Suppressor macrophage treated with lipopolysaccharide for 4 hours (primary cell): ENCODE data around the gene APC2.

ENCODE experiments used
- DNase-seq: peaks from one replicate; pipeline ENCODE4 v3.0.0-alpha.2; 2020

APC2 gene

DNA sequence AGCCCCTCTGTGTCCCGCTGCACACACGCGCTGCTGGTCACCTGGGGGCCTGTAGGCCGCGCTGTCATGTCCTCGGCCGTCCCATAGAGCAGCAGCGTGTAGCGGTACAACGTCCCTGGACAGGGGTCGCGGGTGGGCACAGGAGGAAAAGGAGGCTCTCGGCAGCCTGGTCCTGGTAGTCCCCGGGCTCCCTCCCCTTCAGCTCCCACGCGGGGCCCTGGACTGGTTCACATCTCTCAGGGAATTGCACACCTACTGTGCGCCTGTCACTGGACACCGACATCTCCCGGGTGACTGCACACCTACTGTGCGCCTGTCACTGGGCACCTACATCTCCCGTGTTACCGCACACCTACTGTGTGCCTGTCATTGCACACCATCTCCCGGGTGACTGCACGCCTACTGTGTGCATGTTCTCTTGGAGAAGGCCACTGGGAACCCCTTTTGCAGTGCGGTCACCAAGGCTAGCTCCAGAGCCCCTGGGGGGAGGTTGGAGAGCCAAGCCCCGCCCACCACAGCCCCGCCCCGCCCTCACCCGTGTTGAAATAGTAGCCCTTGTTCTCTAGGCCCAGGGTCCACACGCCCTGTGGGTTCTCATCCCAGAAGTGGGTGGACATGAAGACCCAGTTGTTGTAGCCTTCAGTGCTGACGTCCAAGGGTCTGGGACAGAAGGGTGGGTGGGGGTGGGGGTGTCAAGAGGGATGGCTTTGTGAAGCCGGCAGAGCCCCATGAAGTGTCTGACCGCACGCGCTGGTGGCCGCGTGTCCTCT is 32.6 kb downstream of the APC2 start:
- DNase-seq = no peak

DNA sequence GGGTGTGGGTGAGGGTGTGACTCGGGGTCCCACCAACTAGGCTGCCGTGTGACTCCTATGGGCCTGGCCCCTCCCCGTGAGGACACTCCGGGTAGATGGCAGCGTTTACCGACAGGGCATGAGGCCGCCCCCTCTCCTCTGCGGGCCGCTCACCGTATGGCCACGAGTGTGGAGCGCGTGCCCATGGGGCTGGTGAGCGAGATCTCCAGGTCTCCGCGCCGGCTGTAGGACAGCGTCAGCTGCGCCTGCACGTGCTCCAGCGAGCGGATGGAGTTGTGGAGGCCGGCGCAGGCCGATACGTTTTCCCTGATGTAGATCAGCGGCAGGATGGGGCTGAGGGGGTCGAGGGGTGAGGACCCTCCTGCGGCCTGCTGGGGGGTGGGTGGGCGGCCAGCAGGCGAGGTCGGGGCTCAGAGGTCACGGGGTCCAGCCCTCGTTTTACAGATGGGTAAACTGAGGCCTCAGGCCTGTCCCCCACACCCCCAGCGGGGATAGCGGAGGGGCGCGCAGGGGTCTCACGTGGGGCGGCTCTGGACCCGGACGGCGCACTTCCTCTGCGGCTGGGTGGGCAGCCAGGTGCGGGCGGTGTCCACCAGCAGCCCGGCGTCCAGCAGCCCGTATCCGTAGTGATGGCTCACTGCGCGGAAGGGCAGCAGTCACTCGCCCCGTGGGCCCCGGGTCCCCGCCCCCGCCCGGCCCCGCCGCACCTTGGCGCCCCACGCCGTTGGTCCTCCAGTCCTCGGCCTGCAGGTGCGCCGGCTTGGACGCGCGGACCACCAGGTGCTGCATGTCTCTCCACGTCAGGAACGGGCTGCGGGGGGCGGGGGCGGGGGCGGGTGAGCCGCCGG is 33.4 kb downstream of the APC2 start:
- no peak for DNase-seq

DNA sequence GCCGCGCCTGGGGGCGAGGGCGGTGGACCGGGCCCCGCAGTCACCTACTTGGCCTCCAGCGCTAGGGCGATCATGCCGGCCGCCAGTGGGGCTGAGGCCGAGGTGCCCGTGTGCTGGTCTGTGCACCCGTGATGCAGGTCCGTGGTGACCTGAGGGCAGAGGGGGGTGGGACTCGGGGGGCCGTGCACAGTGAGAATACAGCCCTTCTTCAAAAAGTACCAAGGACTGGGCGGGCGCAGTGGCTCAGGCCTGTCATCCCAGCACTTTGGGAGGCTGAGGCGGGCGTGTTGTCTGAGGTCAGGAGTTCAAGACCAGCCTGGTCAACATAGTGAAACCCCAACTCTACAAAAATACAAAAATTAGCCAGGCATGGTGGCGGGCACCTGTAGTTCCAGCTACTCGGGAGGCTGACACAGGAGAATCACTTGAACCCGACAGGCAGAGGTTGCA is 34.1 kb downstream of the APC2 start:
- DNase-seq = no peak

DNA sequence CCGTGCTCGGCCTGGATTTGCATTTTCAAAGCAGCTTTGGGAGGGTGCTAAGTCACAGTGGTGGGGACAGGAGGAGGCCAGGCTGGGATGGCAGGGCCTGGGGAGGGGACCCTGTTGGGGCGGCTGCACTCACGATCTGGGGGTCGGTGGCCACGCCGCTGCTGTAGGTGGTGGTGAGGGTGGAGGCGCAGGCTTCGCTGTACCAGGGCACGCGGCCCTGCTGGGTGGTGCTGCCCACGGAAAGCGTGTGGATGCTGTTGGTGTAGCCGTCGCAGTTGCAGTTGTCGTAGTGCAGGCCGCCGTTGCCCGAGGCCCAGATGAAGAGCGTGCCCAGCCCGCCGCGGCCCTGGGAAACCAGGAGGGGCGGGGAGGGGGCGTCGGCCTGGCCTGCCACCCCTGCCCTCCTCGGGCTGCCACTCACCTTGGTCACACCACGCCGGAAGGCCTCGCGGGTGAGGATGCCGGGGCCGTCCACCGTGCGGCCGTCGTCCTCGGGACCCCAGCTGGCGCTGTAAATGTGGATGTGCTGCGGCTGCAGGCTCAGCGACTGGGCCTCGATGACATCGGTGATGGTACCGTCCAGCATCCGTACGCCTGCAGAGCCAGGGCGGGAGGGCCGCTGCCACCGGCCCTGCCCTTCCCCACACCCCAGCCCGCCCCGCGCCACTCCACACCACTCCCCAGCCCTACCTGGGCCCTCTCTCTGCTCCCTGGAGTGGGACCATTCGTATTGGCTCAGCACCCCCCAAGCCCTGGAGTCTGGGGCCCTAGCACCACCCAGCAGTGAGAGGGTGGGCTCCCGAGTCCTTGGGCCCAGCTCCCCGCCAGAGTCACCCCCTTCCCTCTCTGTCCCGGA is 37.0 kb downstream of the APC2 start:
- no peak for DNase-seq

DNA sequence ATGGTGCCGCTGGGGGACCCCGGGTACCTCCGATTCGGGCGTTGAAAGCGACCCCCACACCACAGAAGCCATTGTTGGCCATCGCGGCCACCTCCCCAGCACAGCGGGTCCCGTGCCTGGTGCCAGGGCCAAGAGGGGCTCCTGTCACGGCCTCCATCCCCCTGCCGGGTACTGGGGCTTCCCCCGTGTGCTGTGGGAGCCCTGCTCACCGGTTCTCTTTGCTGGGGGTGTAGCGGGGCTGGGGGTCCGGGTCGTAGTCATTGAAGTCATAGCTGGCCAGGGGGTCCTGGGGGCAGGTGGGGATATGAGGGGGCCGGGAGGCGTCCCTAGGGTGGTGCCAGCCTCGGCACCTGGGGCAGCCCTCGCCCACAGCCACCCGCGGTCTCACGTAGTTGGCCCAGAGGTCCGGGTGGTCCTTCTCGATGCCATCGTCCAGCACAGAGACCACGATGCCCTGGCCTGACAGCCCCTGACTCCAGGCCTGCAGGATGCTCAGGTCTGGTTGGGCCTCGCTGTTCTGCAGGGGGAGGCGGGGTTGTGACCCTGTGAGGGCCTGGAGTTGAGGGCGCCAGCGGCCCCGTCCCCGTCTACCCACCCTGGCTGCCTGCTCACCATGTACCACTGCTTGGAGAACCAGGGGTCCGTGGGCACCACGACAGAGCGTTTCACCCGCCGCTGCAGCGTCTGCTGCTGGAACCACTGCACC is 37.8 kb downstream of the APC2 start:
- no peak for DNase-seq

DNA sequence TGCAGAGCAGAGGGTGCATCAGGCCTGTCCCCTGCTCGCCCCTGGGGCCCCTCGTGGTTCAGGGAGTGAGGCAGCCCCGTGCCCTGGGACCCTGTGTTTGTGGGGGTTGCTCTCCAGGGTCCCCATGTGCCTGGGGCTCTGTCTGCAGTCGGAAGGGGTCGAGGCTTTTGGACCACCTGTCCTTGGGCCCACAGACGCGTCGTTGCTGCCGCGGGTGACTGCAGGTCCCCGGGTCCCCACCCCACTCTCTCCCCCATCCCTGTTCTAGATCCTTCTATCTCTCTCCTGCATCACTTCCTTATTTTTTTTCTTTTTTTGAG is 38.3 kb downstream of the APC2 start:
- DNase-seq = no peak

DNA sequence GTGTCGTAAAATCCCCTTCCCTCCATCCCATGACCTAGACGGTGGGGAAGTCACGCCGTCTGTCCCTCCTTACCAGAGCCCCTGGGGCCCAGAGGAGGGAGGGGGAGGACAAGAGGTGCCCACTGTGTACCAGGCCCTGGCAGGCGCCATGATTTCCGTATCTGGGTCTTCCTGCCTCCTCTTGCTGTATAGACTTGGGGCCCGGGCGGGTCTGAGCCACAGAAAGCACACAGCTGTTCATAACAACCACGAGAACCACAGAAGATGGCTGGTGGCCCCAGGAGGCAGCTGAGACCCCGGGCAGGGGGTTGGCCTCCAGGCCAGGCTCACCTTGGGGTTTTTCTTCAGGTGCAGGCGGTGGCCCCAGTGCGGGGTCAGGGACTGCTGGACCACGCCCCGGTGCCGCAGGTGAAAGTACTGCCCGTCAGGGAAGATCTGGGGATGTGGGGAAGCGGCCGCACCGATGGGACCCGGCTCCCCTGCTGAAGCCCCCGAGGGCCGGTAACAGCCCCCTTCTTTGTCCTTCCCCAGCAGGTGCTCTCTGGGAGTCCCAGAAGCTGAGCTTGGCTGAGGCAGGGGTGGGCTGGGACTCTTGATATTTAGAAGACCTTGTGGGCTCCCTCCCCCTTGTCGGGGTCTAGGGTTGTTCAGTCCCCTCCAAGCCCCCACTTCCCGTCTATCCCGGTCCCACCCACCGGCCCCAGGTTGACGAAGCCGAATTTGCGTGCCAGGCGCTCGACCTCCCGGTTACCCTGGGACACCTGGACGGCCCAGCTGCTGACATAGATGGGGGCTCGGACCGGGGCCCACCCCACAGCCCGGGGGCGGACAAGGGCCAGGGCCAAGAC is 39.8 kb downstream of the APC2 start:
- no peak for DNase-seq

DNA sequence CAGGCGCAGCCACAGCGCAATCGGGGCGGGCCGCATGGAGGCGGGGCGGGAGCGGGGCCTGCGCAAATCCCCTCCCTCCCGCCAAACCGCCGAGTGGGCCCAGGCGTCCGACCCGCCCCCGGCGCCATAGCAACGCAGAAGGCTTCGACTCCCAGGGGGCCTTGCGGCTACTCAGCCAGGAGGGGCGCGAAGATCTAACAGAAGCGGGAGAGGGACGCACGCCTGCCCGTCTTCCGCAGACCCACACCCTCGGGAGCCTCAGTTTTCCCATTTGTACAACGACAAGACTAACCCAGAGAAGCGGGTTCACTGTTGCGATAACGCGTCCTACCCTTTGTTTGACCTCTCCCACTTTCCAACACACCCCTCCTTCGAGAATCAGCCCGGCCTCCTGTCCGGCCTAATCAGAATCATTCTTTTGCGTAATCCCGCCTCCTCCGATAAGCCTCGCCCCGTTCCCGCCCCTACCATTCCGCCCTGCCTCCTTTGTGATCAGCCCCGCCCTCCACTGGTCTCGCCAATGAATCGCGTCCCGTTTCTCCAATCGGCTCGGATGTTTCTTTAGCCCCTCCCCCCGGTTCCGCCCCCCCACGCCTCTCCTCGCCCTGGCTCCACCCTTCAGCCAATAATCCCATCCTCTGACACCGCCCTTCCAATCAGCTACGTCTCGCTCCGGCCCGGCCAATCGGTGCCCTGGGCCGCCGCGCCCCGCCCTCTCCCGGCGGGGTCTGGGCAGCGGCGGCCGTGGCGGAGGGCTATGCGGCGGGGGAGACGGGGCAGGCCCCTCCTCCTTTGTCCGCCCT is 40.6 kb downstream of the APC2 start, which contains the start of gene PCSK4:
Gene PCSK4 (minus strand): TSS at position 40 of the 803 bp plus-strand sequence. CDS start 4 bp downstream, at position 36.
- DNase-seq = peak; percentile 99

DNA sequence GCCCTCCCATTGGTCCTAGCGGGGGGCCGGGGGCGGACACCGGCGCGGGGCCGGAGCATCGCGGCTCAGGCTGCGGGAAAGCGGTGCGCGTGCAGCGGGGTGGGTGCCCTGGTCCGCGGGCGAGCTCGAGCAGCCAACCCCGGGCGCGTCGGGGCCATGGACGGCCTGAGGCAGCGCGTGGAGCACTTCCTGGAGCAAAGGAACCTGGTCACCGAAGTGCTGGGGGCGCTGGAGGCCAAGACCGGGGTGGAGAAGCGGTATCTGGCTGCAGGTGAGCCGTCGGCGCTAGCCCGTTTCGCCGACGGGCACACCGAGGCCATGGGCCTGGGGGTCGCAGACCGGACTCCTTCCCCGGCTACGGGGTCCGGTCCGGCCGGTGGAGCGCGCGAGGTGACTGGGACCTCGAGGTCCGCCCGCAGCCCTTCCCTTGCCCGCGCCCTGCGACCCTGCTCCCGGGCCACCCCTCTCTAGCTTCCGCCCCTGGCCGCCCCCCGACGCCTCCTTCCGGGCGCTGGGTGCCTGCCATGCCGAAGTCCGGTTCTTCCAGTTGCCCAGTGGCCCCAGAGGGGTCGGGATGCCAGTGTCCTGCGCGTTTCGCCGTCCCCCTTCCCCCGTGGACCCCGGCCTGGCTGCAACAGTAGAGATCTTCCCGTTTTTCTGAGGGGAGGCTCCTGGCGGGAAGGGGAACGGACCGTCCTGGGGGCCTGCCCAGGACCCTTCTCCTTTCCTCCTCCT is 41.4 kb downstream of the APC2 start, which contains the start of gene REEP6:
Gene REEP6 (plus strand): TSS at position 68 of the 735 bp plus-strand sequence. CDS start 89 bp downstream, at position 157.
- DNase-seq = no peak

DNA sequence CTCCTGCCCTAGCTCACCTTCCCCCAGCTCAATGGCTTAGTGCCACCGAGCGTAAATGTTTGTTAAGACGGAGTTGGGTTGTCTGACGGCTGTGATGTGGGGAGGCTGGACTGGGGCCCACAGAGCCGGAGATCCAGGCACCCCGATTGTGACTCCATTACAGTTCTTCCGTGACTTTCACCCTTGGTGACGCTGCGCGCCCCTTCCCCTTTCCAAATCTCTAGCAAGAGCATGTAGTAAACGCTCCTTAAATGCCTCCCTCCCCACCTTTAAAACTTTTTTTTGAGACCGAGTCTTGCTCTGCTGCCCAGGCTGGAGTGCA is 41.9 kb downstream of the APC2 start:
- DNase-seq = no peak

DNA sequence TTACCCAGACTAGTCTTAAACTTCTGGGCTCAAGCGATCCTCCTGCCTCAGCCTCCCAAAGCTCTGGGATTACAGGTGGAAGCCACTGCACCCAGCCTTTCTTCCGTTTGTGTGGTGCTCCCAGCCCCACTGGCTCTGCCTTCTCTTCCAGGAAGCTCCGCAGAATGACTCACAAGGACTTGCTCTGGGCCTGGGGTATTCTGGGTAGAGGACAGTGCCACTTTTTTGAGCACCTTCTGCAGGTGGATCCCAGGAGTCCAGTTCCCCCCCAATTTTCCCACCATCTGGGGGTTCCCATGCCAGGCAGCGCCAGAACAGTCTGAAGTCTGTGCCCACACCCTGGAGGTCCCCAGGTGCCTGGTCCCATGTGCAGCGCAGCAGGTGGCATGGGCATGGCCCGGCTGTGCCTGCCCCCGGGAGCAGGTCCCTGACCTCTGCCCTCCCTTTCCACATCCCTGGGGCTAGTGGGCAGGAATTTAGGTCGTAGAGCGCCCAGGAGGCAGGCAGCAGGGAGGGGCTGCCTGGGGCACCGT is 42.6 kb downstream of the APC2 start:
- no peak for DNase-seq

DNA sequence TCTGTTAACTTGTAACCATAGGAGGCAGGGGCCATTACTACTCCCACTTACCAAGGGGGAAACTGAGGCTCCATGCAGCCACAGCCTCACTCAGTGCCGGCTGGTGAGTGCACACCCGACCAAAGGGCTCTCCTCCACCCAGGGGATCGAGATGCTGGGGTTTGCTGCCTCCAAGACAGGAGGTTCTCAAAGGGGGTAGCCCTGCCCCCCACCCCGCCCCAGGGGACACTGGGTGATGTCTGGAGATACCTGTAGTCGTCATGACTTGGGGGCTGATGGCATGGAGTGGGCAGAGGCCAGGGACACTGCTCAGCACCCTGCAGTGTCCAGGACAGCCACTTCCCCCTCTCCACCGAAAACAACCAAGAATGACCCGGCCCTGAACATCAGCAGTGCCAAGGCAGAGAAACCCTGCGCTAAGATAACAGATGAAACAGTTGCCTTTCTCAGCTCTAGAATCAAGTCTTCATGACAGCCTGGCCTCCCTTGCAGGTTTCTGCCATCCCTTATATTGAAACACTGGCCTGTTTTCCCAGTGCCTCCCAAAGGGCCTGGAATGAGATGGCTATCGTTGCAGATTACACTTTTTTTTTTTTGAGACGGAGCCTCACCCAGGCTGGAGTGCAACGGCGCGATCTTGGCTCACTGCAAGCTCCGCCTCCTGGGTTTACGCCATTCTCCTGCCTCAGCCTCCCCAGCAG is 44.3 kb downstream of the APC2 start:
- no peak for DNase-seq

DNA sequence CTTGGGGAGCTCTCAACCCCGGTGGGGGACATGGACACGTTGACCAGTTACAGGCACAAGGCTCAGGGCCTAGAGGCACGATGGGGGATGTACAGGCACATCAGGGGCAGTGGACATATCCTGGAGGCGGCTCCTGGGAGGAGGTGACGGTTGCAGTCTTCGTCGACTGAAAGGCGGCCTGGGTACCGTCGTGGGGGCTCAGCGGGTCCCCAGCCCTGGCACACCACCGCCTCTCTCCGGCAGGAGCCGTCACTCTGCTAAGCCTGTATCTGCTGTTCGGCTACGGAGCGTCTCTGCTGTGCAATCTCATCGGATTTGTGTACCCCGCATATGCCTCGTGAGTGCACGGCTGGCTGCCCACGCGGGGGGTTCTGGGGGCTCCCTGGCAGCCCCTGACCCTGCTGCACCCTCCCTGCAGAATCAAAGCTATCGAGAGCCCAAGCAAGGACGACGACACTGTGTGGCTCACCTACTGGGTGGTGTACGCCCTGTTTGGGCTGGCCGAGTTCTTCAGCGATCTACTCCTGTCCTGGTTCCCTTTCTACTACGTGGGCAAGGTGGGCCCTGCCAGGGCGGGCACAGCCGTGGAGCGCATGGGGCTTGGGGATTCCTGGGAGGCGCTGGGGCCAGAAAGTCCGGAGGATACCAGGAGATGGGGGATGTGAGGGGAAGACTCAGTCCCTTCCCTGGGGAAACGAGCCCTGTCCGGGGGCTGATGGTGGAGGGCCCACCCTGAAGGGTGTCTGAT is 45.3 kb downstream of the APC2 start:
- DNase-seq = no peak

DNA sequence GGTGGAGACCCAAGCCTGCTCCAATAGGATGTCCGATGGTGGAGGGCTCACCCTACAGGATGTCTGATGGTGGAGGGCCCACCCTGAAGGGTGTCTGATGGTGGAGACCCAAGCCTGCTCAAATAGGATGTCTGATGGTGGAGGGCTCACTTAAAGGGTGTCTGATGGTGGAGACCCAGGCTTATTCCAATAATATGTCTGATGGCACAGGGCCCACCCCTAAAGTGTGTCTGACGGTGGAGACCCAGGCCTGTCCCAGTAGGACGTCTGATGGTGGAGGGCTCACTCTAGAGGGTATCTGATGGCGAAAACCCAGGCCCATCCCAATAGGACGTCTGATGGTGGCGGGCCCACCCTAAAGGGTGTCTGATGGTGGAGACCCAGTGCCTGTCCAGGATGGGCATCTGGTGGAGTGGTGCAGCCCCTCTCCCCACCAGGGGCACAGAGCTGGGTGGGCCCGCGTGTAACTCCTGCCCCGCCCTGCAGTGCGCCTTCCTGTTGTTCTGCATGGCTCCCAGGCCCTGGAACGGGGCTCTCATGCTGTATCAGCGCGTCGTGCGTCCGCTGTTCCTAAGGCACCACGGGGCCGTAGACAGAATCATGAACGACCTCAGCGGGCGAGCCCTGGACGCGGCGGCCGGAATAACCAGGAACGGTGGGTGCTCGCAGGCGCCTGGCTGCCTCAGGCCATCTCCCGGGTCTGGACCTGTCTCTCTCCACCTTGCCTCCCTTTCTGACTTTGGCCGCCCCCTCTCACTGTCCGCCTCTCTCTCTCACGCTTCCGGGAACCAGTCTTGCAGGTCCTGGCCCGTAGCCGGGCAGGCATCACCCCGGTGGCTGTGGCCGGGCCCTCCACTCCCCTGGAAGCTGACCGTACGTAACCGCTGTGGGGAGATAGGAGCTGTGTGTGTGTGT is 46.1 kb downstream of the APC2 start:
- no peak for DNase-seq

DNA sequence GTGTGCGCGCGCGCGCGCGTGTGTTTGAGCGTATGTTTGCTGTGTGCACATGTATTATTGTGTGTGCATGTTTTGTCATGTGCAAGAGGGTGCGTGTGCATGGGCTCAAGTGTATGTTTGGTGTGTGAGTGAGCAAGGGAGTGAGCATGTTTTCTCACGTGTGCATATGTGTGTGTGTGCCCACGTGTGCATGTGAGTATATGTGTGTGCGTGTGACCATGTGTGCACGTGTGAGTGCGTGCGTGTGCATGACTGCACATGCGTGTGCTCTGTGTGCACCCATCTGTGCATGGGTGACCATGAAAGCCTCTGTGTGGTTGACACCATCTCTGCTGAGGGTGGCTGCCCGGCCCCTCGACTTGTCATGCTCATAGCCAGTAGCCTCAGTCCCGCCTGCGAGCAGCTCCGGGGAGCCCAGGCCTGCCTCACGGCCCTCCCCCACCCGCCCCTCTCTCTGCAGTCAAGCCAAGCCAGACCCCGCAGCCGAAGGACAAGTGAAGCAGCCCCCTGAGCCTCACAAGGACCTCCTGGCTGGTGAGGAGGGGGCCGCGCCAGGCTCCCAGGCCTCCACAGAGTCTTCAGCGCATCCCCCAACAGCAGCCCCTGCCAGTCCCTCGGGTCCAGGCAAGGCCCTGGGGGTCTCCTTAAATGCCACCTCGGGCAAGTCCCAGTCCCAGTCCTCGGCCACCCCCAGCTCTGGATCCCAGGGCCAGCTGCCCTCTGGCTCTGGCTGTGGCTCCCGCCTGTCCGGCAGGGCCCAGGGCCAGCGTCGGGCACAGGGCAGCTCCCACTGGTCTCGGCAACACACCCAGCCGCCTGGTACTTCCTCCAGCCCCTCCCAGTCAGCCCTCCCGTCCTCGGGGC is 47.0 kb downstream of the APC2 start:
- no peak for DNase-seq

DNA sequence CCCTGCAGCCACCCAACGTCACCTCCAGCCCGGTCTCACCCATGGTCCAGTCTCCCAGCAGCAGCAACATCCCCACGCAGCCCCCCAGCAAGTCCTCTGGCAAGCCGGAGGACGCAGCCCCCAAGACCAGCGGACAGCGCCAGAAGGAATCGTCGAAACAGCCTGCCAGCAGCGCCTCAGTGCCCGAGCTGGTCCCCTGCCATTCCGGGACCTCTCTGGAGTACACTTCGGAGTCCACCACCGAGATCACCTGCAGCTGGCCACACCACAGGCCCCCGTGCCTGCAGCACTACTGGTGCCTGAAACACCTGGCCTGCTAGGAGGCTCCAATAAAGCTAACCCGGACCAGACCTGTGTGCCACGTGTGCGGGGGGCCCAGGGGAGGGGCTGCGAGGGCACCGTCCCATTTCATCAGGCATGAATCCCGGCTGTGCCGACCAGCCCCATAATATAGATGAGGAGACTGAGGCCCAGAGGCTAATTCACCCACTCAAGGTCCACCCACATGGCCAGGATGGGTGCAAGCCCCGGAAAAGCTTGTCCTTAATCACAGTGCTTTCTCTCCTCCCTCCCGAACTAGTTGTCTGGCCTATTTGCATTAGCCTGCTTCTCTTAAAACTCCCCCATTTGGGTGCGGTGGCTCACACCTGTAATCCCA is 47.8 kb downstream of the APC2 start:
- no peak for DNase-seq
